Peyer's patch (tissue), 4 donors: ENCODE results near the gene VSTM2L.

Experiments used
- CTCF ChIP-seq, 6 experiments: fragments of 450-650 bp in 4 of 6; fragments of 200-600 bp in 2 of 6; sonication (generic) in 1 of 6; IDR thresholded peaks; one replicate each; pipeline ENCODE4 v1.5.1; 2017 to 2019; ENCODE audit warnings: antibody characterized with exemption in 6 of 6, mild to moderate bottlenecking in 3 of 6, moderate library complexity in 1 of 6
- POLR2A ChIP-seq, 2 donors: fragments of 450-650 bp; IDR thresholded peaks; one replicate each; pipeline ENCODE4 v1.5.1; 2017; ENCODE audit warnings: antibody characterized with exemption in 2 of 2, mild to moderate bottlenecking in 2 of 2, moderate library complexity in 2 of 2

- no peak for TF ChIP-seq CTCF (IDR thresholded peaks at IDR 0.05)
- no peak for TF ChIP-seq POLR2A (IDR thresholded peaks at IDR 0.05)
Measured at GRCh38 chr20:37911261-37911660, 8.3 kb downstream of the VSTM2L start.
